ENCODE results near the gene SSR1.

GRCh38 chr6:7271205-7271534, 41.8 kb downstream of the SSR1 start:
- TF ChIP-seq, protein P1, sequence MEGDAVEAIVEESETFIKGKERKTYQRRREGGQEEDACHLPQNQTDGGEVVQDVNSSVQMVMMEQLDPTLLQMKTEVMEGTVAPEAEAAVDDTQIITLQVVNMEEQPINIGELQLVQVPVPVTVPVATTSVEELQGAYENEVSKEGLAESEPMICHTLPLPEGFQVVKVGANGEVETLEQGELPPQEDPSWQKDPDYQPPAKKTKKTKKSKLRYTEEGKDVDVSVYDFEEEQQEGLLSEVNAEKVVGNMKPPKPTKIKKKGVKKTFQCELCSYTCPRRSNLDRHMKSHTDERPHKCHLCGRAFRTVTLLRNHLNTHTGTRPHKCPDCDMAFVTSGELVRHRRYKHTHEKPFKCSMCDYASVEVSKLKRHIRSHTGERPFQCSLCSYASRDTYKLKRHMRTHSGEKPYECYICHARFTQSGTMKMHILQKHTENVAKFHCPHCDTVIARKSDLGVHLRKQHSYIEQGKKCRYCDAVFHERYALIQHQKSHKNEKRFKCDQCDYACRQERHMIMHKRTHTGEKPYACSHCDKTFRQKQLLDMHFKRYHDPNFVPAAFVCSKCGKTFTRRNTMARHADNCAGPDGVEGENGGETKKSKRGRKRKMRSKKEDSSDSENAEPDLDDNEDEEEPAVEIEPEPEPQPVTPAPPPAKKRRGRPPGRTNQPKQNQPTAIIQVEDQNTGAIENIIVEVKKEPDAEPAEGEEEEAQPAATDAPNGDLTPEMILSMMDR (conservative IDR thresholded peaks at IDR 0.05 in 1 of 2, IDR thresholded peaks at IDR 0.05 in 1 of 2; ENCODE audit: extremely low read depth in 1 of 2, insufficient read depth in 1 of 2, low read depth in 1 of 2, low read length in 2 of 2): no peak
- TF ChIP-seq EZH2 (IDR thresholded peaks at IDR 0.05; ENCODE audit: borderline replicate concordance, low read length): no peak

Measured in mammary epithelial cell (primary cell).